Uterus (tissue), 2 donors: Measurements from ENCODE around the gene TRABD2B.

Experiments used
- CTCF ChIP-seq, 4 experiments: fragments of 200-600 bp in 2 of 4; fragments of 450-650 bp in 2 of 4; sonication (generic) in 2 of 4; IDR thresholded peaks; one replicate each; pipeline ENCODE4 v1.5.1; 2016 to 2019; ENCODE audit warnings: antibody characterized with exemption in 4 of 4, mild to moderate bottlenecking in 2 of 4, moderate library complexity in 1 of 4
- POLR2A ChIP-seq, 2 donors: fragments of 450-650 bp; IDR thresholded peaks; one replicate each; pipeline ENCODE4 v1.6.1; 2016; ENCODE audit warnings: antibody characterized with exemption in 2 of 2, mild to moderate bottlenecking in 1 of 2, moderate library complexity in 1 of 2

GRCh38 chr1:47816325-47817071 is 180.7 kb downstream of the TRABD2B start:
- TF ChIP-seq CTCF (IDR thresholded peaks at IDR 0.05) (no peak), POLR2A (IDR thresholded peaks at IDR 0.05) (no peak)
